RWPE2 (cell line): Measurements from ENCODE around the gene SBNO1.

ENCODE experiments used
- ATAC-seq: fragments of 200-7000 bp; cut with Tn5 transposase; 3 replicates; pipeline ENCODE4 v1.9.1; 2021; ENCODE audit warnings: low read depth
- DNase-seq: peaks from one replicate; pipeline ENCODE4 v3.0.0-alpha.2; 2020; ENCODE audit warnings: low spot score
- H3K27ac ChIP-seq: fragments of 450-650 bp; 2 replicates; pipeline ENCODE4 v1.5.1; 2017; ENCODE audit warnings: mild to moderate bottlenecking; ENCODE audit not compliant: poor library complexity, severe bottlenecking
- H3K27me3 ChIP-seq: fragments of 250-450 bp; sonication (Bioruptor Pico); 2 replicates; pipeline ENCODE4 v1.5.1; 2021; ENCODE audit warnings: mild to moderate bottlenecking, moderate library complexity; ENCODE audit not compliant: insufficient read depth, poor library complexity, severe bottlenecking
- H3K36me3 ChIP-seq: fragments of 250-450 bp; sonication (Bioruptor Pico); 2 replicates; pipeline ENCODE4 v1.5.1; 2020; ENCODE audit warnings: low read depth, mild to moderate bottlenecking, moderate library complexity
- H3K4me1 ChIP-seq: fragments of 250-450 bp; sonication (Bioruptor Pico); 2 replicates; pipeline ENCODE4 v1.5.1; 2021; ENCODE audit warnings: mild to moderate bottlenecking, moderate library complexity; ENCODE audit not compliant: insufficient read depth, poor library complexity, severe bottlenecking
- H3K4me3 ChIP-seq: fragments of 250-450 bp; sonication (Bioruptor Pico); 2 replicates; pipeline ENCODE4 v1.5.1; 2021; ENCODE audit warnings: mild to moderate bottlenecking, moderate library complexity; ENCODE audit not compliant: severe bottlenecking
- H3K9me3 ChIP-seq: fragments of 250-450 bp; sonication (Bioruptor Pico); 2 replicates; pipeline ENCODE4 v1.5.1; 2021; ENCODE audit warnings: mild to moderate bottlenecking, moderate library complexity; ENCODE audit not compliant: severe bottlenecking
- CTCF ChIP-seq: fragments of 450-650 bp; IDR thresholded peaks from one replicate; pipeline ENCODE4 v1.5.1; 2017; ENCODE audit warnings: mild to moderate bottlenecking, moderate library complexity; ENCODE audit not compliant: poor library complexity, severe bottlenecking

SBNO1 gene

GRCh38 chr12:123344086-123344485 is 20.6 kb downstream of the SBNO1 start:
- Histone ChIP-seq H3K9me3 (no peaks in the 10 kb centered on the region), H3K36me3 (peaks cover 88% of the 10 kb centered on the region), H3K27me3 (no peaks in the 10 kb centered on the region)

GRCh38 chr12:123337070-123337469 is 27.6 kb downstream of the SBNO1 start:
- ATAC-seq (no peak), DNase-seq (no peak)
- no peak overlapping the region for H3K27ac ChIP-seq

More at GRCh38 chr12:123344086-123344485, 20.6 kb downstream of the SBNO1 start:
- H3K27ac ChIP-seq: no peak overlapping the region
- no peak overlapping the region for H3K4me3 ChIP-seq
- H3K4me1 ChIP-seq: no peaks in the 10 kb centered on the region
- no peak for TF ChIP-seq CTCF
- ATAC-seq: no peak
- DNase-seq: no peak

GRCh38 chr12:123336530-123336929 is 28.1 kb downstream of the SBNO1 start:
- TF ChIP-seq CTCF: no peak
- Histone ChIP-seq H3K27me3 (no peaks in the 10 kb centered on the region), H3K27ac (no peak overlapping the region), H3K36me3 (peaks cover 90% of the 10 kb centered on the region), H3K4me1 (no peaks in the 10 kb centered on the region), H3K9me3 (no peaks in the 10 kb centered on the region), H3K4me3 (no peak overlapping the region)
- no peak for DNase-seq
- no peak for ATAC-seq

More at GRCh38 chr12:123337070-123337469, 27.6 kb downstream of the SBNO1 start:
- no peak for TF ChIP-seq CTCF
- H3K36me3 ChIP-seq: peaks cover 90% of the 10 kb centered on the region
- H3K9me3 ChIP-seq: no peaks in the 10 kb centered on the region
- H3K27me3 ChIP-seq: no peaks in the 10 kb centered on the region
- no peak overlapping the region for H3K4me3 ChIP-seq
- H3K4me1 ChIP-seq: no peaks in the 10 kb centered on the region

- ATAC-seq (no peak), DNase-seq (no peak)
- TF ChIP-seq CTCF: no peak
- Histone ChIP-seq H3K4me1 (no peaks in the 10 kb centered on the region), H3K36me3 (peaks cover 89% of the 10 kb centered on the region), H3K9me3 (no peaks in the 10 kb centered on the region), H3K27ac (no peak overlapping the region), H3K27me3 (no peaks in the 10 kb centered on the region), H3K4me3 (no peak overlapping the region)
Observed at GRCh38 chr12:123335490-123335889, 29.2 kb downstream of the SBNO1 start.

GRCh38 chr12:123329799-123330198 is 34.8 kb downstream of the SBNO1 start:
- Histone ChIP-seq H3K27me3 (no peaks in the 10 kb centered on the region), H3K9me3 (no peaks in the 10 kb centered on the region), H3K36me3 (peaks cover 95% of the 10 kb centered on the region), H3K4me1 (no peaks in the 10 kb centered on the region), H3K27ac (no peak overlapping the region), H3K4me3 (no peak overlapping the region)
- no peak for TF ChIP-seq CTCF
- DNase-seq: no peak
- ATAC-seq: no peak
